Right atrium auricular region (tissue), 2 donors: ENCODE measurements around the gene NDC1. TPM values are rescaled to one million over a fixed set of nuclear protein-coding genes. Genes with fewer than 3 reads are reported as not detected.

Experiments
- DNase-seq: peaks from one replicate; pipeline ENCODE4 v3.0.0-alpha.2; 2019; ENCODE audit warnings: low spot score
- H3K27ac ChIP-seq, 2 donors: fragments of 200-600 bp; sonication (generic); 1 replicate in 1 of 2; 2 replicates in 1 of 2; pipeline ENCODE4 v1.5.1; 2016 to 2019
- H3K27me3 ChIP-seq, 2 donors: fragments of 200-600 bp; sonication (generic); one replicate each; pipeline versions ENCODE4 v1.5.1 to v1.6.0; 2017 to 2019
- H3K36me3 ChIP-seq: fragments of 200-600 bp; sonication (generic); one replicate; pipeline ENCODE4 v1.5.1; 2016
- H3K4me1 ChIP-seq, 2 donors: fragments of 200-600 bp; sonication (generic); one replicate each; pipeline versions ENCODE4 v1.5.1 to v1.6.0; 2017 to 2019
- H3K4me3 ChIP-seq, 2 donors: fragments of 200-600 bp; sonication (generic); 1 replicate in 1 of 2; 2 replicates in 1 of 2; pipeline ENCODE4 v1.5.1; 2017 to 2019; ENCODE audit warnings: mild to moderate bottlenecking in 1 of 2, moderate library complexity in 1 of 2
- H3K9me3 ChIP-seq, 2 donors: fragments of 200-600 bp; sonication (generic); one replicate each; pipeline ENCODE4 v1.5.1; 2019
- total RNA-seq, 2 donors: library from RNA; depleted of rRNA; stranded (reverse); fragments of >200 nt; gene quantifications; one replicate each; pipeline ENCODE4 v1.1.0, GENCODE V29; 2016
- TF ChIP-seq, protein P1 (sequence below), 2 donors: fragments of 200-600 bp; sonication (generic); IDR thresholded peaks; one replicate each; pipeline ENCODE4 v1.5.1; 2019; ENCODE audit warnings: antibody characterized with exemption in 2 of 2

The NDC1 gene
- total RNA-seq, 2 donors from 2014 or later, result 6.4 TPM

DNA sequence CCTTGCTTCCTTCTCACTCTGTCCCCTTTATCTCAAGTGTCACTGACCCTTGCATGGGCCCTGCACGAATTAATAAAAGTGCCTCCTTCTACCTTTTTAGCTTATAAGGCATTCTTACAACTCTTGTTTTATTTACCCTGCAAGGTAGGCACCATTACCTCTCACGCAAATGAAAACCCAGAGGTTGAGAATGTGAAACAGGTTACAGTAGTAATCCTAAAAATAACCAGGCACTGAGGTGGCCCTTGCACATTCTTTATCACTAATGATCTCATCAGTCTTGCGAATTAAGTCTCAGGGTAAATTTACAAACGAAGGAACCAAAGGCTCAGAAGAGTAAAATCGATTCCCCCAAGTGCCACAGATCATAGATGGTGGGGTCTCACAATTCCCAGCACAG is 102.8 kb downstream of the NDC1 start:
- TF ChIP-seq, protein P1, sequence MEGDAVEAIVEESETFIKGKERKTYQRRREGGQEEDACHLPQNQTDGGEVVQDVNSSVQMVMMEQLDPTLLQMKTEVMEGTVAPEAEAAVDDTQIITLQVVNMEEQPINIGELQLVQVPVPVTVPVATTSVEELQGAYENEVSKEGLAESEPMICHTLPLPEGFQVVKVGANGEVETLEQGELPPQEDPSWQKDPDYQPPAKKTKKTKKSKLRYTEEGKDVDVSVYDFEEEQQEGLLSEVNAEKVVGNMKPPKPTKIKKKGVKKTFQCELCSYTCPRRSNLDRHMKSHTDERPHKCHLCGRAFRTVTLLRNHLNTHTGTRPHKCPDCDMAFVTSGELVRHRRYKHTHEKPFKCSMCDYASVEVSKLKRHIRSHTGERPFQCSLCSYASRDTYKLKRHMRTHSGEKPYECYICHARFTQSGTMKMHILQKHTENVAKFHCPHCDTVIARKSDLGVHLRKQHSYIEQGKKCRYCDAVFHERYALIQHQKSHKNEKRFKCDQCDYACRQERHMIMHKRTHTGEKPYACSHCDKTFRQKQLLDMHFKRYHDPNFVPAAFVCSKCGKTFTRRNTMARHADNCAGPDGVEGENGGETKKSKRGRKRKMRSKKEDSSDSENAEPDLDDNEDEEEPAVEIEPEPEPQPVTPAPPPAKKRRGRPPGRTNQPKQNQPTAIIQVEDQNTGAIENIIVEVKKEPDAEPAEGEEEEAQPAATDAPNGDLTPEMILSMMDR (IDR thresholded peaks at IDR 0.05), result no peak
- Histone ChIP-seq H3K4me3 (no peak overlapping the region), H3K9me3 (no peaks in the 10 kb centered on the region), H3K36me3 (no peaks in the 10 kb centered on the region), H3K4me1 (peaks cover 0 to 22% of the 10 kb centered on the region in 2 donors), H3K27me3 (peaks cover 0 to 6% of the 10 kb centered on the region in 2 donors), H3K27ac (no peak overlapping the region)
- no peak for DNase-seq

DNA sequence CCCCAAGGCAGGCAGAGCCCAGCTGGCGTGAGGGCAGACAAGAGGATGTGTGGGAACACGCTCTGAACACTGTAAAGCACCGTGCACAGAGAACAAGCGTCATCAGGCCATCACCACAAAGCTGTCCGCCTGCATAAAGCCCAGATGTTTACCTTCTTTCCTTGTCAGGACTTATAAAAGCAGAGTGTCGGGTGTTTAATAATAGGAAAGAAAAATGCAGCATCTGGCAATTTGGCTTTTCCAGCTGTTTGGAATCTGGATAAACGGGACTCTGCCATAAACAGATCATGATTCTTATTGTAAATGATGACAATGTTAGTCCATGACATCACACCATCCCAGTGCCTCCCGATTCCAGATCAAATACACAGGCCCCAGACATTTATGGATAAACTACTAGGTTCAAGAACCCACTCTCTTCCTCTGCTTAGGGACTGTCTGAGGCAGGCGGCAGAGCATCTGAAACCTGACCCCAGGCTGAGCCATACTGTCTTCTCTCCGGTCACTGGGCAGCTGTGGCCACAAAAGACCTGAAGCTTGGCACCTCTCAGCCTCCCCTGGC is 103.4 kb downstream of the NDC1 start:
- Histone ChIP-seq H3K9me3 (no peaks in the 10 kb centered on the region), H3K27me3 (peaks cover 0 to 6% of the 10 kb centered on the region in 2 donors), H3K27ac (no peak overlapping the region), H3K4me3 (no peak overlapping the region), H3K36me3 (no peaks in the 10 kb centered on the region), H3K4me1 (peaks cover 0 to 19% of the 10 kb centered on the region in 2 donors)
- DNase-seq, result no peak
- TF ChIP-seq, protein P1 (IDR thresholded peaks at IDR 0.05), result no peak

DNA sequence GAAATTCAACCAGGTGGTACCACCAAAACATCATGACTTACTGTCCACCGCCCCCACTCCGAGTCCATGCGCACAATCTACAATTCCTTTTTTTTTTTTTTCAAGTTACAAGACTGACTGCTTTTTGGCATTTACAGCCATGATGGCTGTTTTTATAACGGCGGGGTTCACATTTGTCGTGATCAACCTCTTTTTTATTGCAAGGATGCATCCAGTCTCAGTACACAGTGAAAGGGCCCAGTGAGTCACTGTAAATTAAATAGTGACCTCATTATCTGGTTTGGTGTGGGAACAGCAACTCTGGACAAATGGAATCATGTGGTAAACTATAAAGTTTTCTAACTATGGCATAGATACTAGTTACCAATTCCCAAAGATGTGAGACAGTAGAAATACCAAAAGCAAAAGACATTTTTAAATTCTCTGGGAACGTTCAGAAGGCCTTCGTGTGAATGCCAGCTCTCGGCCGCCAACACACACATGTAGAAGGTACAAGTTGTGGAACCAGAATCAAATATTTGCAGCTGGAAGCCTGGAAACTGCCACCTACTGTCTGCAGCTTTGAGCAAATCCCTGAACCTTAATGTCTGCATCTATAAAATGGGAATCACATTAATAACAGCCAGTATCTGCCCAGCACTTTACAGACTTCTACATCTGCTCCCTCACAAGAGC is 104.0 kb downstream of the NDC1 start:
- no peak for DNase-seq
- TF ChIP-seq, protein P1 (IDR thresholded peaks at IDR 0.05), result no peak
- Histone ChIP-seq H3K4me1 (peaks cover 0 to 13% of the 10 kb centered on the region in 2 donors), H3K4me3 (no peak overlapping the region), H3K27me3 (peaks cover 0 to 6% of the 10 kb centered on the region in 2 donors), H3K36me3 (no peaks in the 10 kb centered on the region), H3K9me3 (no peaks in the 10 kb centered on the region), H3K27ac (no peak overlapping the region)

DNA sequence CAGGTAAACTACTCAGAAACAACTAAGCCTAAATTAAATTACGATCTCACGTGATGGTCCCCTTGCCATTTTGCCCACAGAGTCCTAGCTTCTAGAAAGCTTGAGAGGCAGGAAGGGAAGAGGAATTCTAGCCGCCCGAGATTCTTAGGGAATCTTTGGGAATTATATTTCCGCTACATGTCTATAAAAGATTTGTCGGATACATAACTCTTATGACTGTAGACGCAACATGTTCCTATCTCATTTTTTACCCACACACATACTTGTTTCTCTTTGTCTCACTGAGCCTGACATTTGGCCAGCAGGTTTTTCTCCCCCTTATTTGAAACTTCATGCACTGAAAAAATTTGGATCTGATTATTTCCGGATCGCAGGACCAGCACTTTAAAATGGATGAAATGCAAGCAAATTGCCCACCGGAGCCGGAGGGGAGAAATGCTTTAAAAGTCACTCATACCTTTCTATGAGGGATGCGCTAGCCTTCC is 104.6 kb downstream of the NDC1 start:
- TF ChIP-seq, protein P1 (IDR thresholded peaks at IDR 0.05), result no peak
- H3K27ac ChIP-seq, result no peak overlapping the region
- no peak for DNase-seq
- H3K4me3 ChIP-seq, result no peak overlapping the region
- H3K36me3 ChIP-seq, result no peaks in the 10 kb centered on the region
- H3K9me3 ChIP-seq, result no peaks in the 10 kb centered on the region
- peaks cover 0 to 9% of the 10 kb centered on the region in 2 donors for H3K4me1 ChIP-seq
- H3K27me3 ChIP-seq, result peaks cover 0 to 6% of the 10 kb centered on the region in 2 donors

DNA sequence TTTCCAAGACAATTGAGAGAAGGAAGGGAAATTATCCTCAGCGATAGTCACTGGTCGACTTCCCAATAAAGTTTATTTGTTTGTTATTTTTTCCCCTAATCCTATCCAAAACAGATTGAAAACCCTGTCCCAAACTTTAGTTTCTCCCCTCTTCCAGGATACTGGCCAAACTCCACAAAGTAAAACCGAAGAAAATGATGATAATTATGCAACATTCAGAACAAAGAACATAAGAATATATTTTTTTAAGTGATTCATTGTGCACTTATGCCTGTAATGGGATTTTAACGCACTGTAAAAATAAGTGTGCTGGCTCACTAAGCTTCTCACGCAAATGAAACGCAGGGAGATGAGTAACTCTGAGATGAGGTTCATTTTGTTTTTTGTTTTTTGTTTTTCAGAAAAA is 105.2 kb downstream of the NDC1 start:
- TF ChIP-seq, protein P1 (IDR thresholded peaks at IDR 0.05), result no peak
- no peak overlapping the region for H3K27ac ChIP-seq
- H3K36me3 ChIP-seq, result no peaks in the 10 kb centered on the region
- H3K4me1 ChIP-seq, result peaks cover 0 to 4% of the 10 kb centered on the region in 2 donors
- DNase-seq, result no peak
- no peaks in the 10 kb centered on the region for H3K9me3 ChIP-seq
- peaks cover 0 to under 1% of the 10 kb centered on the region in 2 donors for H3K27me3 ChIP-seq
- no peak overlapping the region for H3K4me3 ChIP-seq
